ENCODE data around the gene GPR161. TPM values are rescaled to one million over a fixed set of nuclear protein-coding genes. Genes with fewer than 3 reads are reported as not detected.
"Not testable (repeated sequence)": the region's sequence is repeated elsewhere in the genome, so short reads cannot be mapped to it uniquely, and the experiment has no call there.

GPR161 gene
- total and polyA plus RNA-seq, 5 donors from 2014 or later = not detected

- H3K4me1 ChIP-seq (ENCODE audit: control insufficient read depth, insufficient read depth, low read length, poor library complexity, severe bottlenecking) = no peaks in the 10 kb centered on the region
- H3K27me3 Mint-ChIP-seq = peaks cover 35% of the 10 kb centered on the region
- ATAC-seq (ENCODE audit: low read depth in 2 of 2) (no peak), DNase-seq (no peak)
- H3K36me3 ChIP-seq (ENCODE audit: control insufficient read depth, insufficient read depth, low read length) = no peaks in the 10 kb centered on the region
- no peak overlapping the region for H3K27ac ChIP-seq (ENCODE audit: insufficient read depth, low read length, poor library complexity, severe bottlenecking)
- H3K36me3 Mint-ChIP-seq = no peaks in the 10 kb centered on the region
- no peak overlapping the region for H3K4me3 Mint-ChIP-seq
- H3K4me1 Mint-ChIP-seq = no peaks in the 10 kb centered on the region
- H3K27ac Mint-ChIP-seq = no peak overlapping the region
- peaks cover 6 to 34% (median 18%) of the 10 kb centered on the region in 7 donors for H3K9me3 Mint-ChIP-seq
- H3K4me3 ChIP-seq (ENCODE audit: low read depth, low read length) = no peak overlapping the region
- peaks cover 13% of the 10 kb centered on the region for H3K27me3 ChIP-seq (ENCODE audit: control insufficient read depth, insufficient read depth, low read length)
- H3K9me3 ChIP-seq (ENCODE audit: control insufficient read depth in 2 of 2, low read length in 2 of 2) = peaks cover 18 to 29% of the 10 kb centered on the region in 2 experiments
Measured at GRCh38 chr1:168159251-168159650, 22.5 kb upstream of the GPR161 start.

- Mint-ChIP-seq H3K27ac (no peak overlapping the region), H3K27me3 (peaks cover 30% of the 10 kb centered on the region), H3K4me3 (no peak overlapping the region), H3K36me3 (no peaks in the 10 kb centered on the region), H3K9me3 (peaks cover 6 to 34% (median 18%) of the 10 kb centered on the region in 7 donors), H3K4me1 (no peaks in the 10 kb centered on the region)
- Histone ChIP-seq H3K27me3 (ENCODE audit: control insufficient read depth, insufficient read depth, low read length) (peaks cover 10% of the 10 kb centered on the region), H3K4me1 (ENCODE audit: control insufficient read depth, insufficient read depth, low read length, poor library complexity, severe bottlenecking) (no peaks in the 10 kb centered on the region), H3K4me3 (ENCODE audit: low read depth, low read length) (no peak overlapping the region), H3K27ac (ENCODE audit: insufficient read depth, low read length, poor library complexity, severe bottlenecking) (no peak overlapping the region), H3K36me3 (ENCODE audit: control insufficient read depth, insufficient read depth, low read length) (no peaks in the 10 kb centered on the region), H3K9me3 (ENCODE audit: control insufficient read depth in 2 of 2, low read length in 2 of 2) (peaks cover 18 to 27% of the 10 kb centered on the region in 2 experiments)
- ATAC-seq (ENCODE audit: low read depth in 2 of 2) (no peak), DNase-seq (no peak)
Measured at GRCh38 chr1:168157638-168158037, 20.9 kb upstream of the GPR161 start.

GRCh38 chr1:168155910-168156309 is 19.2 kb upstream of the GPR161 start:
- Histone ChIP-seq H3K27ac (ENCODE audit: insufficient read depth, low read length, poor library complexity, severe bottlenecking) (no peak overlapping the region), H3K27me3 (ENCODE audit: control insufficient read depth, insufficient read depth, low read length) (peaks cover 8% of the 10 kb centered on the region), H3K9me3 (ENCODE audit: control insufficient read depth in 2 of 2, low read length in 2 of 2) (peaks cover 16 to 25% of the 10 kb centered on the region in 2 experiments), H3K4me1 (ENCODE audit: control insufficient read depth, insufficient read depth, low read length, poor library complexity, severe bottlenecking) (no peaks in the 10 kb centered on the region), H3K36me3 (ENCODE audit: control insufficient read depth, insufficient read depth, low read length) (no peaks in the 10 kb centered on the region), H3K4me3 (ENCODE audit: low read depth, low read length) (no peak overlapping the region)
- peaks cover 6 to 31% (median 18%) of the 10 kb centered on the region in 7 donors for H3K9me3 Mint-ChIP-seq
- peaks cover 24% of the 10 kb centered on the region for H3K27me3 Mint-ChIP-seq
- DNase-seq (no peak), ATAC-seq (ENCODE audit: low read depth in 2 of 2) (no peak)
- no peaks in the 10 kb centered on the region for H3K36me3 Mint-ChIP-seq
- no peak overlapping the region for H3K27ac Mint-ChIP-seq
- H3K4me3 Mint-ChIP-seq = no peak overlapping the region
- H3K4me1 Mint-ChIP-seq = no peaks in the 10 kb centered on the region

GRCh38 chr1:168154707-168155106 is 18.0 kb upstream of the GPR161 start:
- not testable (repeated sequence) for H3K4me3 Mint-ChIP-seq, H3K4me1 Mint-ChIP-seq
- peaks cover 24% of the 10 kb centered on the region for H3K27me3 Mint-ChIP-seq

GRCh38 chr1:168151935-168152334 is 15.2 kb upstream of the GPR161 start:
- Mint-ChIP-seq H3K4me1 (peaks cover 0 to 4% (median 2%) of the 10 kb centered on the region in 4 donors), H3K27ac (no peak overlapping the region), H3K4me3 (no peak overlapping the region), H3K27me3 (peaks cover 18% of the 10 kb centered on the region), H3K36me3 (no peaks in the 10 kb centered on the region), H3K9me3 (peaks cover 0 to 7% (median 2%) of the 10 kb centered on the region in 7 donors)
- DNase-seq (no peak), ATAC-seq (ENCODE audit: low read depth in 2 of 2) (no peak)
- Histone ChIP-seq H3K27me3 (ENCODE audit: control insufficient read depth, insufficient read depth, low read length) (no peaks in the 10 kb centered on the region), H3K27ac (ENCODE audit: insufficient read depth, low read length, poor library complexity, severe bottlenecking) (no peak overlapping the region), H3K4me1 (ENCODE audit: control insufficient read depth, insufficient read depth, low read length, poor library complexity, severe bottlenecking) (no peaks in the 10 kb centered on the region), H3K36me3 (ENCODE audit: control insufficient read depth, insufficient read depth, low read length) (no peaks in the 10 kb centered on the region), H3K4me3 (ENCODE audit: low read depth, low read length) (no peak overlapping the region), H3K9me3 (ENCODE audit: control insufficient read depth in 2 of 2, low read length in 2 of 2) (no peaks in the 10 kb centered on the region)

More at GRCh38 chr1:168154707-168155106, 18.0 kb upstream of the GPR161 start:
- H3K27ac ChIP-seq (ENCODE audit: insufficient read depth, low read length, poor library complexity, severe bottlenecking); H3K4me1 ChIP-seq (ENCODE audit: control insufficient read depth, insufficient read depth, low read length, poor library complexity, severe bottlenecking); H3K36me3 ChIP-seq (ENCODE audit: control insufficient read depth, insufficient read depth, low read length); H3K4me3 ChIP-seq (ENCODE audit: low read depth, low read length); H3K27ac Mint-ChIP-seq; ATAC-seq (ENCODE audit: low read depth in 2 of 2); H3K36me3 Mint-ChIP-seq; H3K27me3 ChIP-seq (ENCODE audit: control insufficient read depth, insufficient read depth, low read length); DNase-seq: not testable (repeated sequence)
- peaks cover 2 to 20% (median 11%) of the 10 kb centered on the region in 7 donors for H3K9me3 Mint-ChIP-seq
- peaks cover 4 to 17% of the 10 kb centered on the region in 2 experiments for H3K9me3 ChIP-seq (ENCODE audit: control insufficient read depth in 2 of 2, low read length in 2 of 2)

- Histone ChIP-seq H3K27ac (ENCODE audit: insufficient read depth, low read length, poor library complexity, severe bottlenecking) (no peak overlapping the region), H3K4me3 (ENCODE audit: low read depth, low read length) (no peak overlapping the region), H3K27me3 (ENCODE audit: control insufficient read depth, insufficient read depth, low read length) (no peaks in the 10 kb centered on the region), H3K4me1 (ENCODE audit: control insufficient read depth, insufficient read depth, low read length, poor library complexity, severe bottlenecking) (no peaks in the 10 kb centered on the region), H3K36me3 (ENCODE audit: control insufficient read depth, insufficient read depth, low read length) (no peaks in the 10 kb centered on the region), H3K9me3 (ENCODE audit: control insufficient read depth in 2 of 2, low read length in 2 of 2) (no peaks in the 10 kb centered on the region)
- DNase-seq (no peak), ATAC-seq (ENCODE audit: low read depth in 2 of 2) (no peak)
- Mint-ChIP-seq H3K4me1 (peaks cover 0 to 10% (median 5%) of the 10 kb centered on the region in 4 donors), H3K4me3 (peak overlapping the region in 1 of 4 donors; percentile 29), H3K27me3 (peaks cover 7% of the 10 kb centered on the region), H3K27ac (no peak overlapping the region), H3K36me3 (no peaks in the 10 kb centered on the region), H3K9me3 (peaks cover 0 to 4% (median 0%) of the 10 kb centered on the region in 7 donors)
Measured at GRCh38 chr1:168150283-168150682, 13.6 kb upstream of the GPR161 start.

- no peaks in the 10 kb centered on the region for H3K36me3 ChIP-seq (ENCODE audit: control insufficient read depth, insufficient read depth, low read length)
- H3K27ac ChIP-seq (ENCODE audit: insufficient read depth, low read length, poor library complexity, severe bottlenecking) = no peak overlapping the region
- H3K27ac Mint-ChIP-seq = peak overlapping the region in 1 of 3 donors; percentile 22
- H3K27me3 ChIP-seq (ENCODE audit: control insufficient read depth, insufficient read depth, low read length) = no peaks in the 10 kb centered on the region
- no peaks in the 10 kb centered on the region for H3K9me3 ChIP-seq (ENCODE audit: control insufficient read depth in 2 of 2, low read length in 2 of 2)
- peaks cover 0 to 13% (median 5%) of the 10 kb centered on the region in 4 donors for H3K4me1 Mint-ChIP-seq
- H3K9me3 Mint-ChIP-seq = no peaks in the 10 kb centered on the region
- no peaks in the 10 kb centered on the region for H3K36me3 Mint-ChIP-seq
- DNase-seq = peak in 1 of 3 donors; percentile 16
- no peak overlapping the region for H3K4me3 Mint-ChIP-seq
- no peak overlapping the region for H3K4me3 ChIP-seq (ENCODE audit: low read depth, low read length)
- H3K27me3 Mint-ChIP-seq = peaks cover 5% of the 10 kb centered on the region
- no peak for ATAC-seq (ENCODE audit: low read depth in 2 of 2)
- no peaks in the 10 kb centered on the region for H3K4me1 ChIP-seq (ENCODE audit: control insufficient read depth, insufficient read depth, low read length, poor library complexity, severe bottlenecking)
Measured at GRCh38 chr1:168148916-168149315, 12.2 kb upstream of the GPR161 start.

GRCh38 chr1:168146626-168147025 is 9.9 kb upstream of the GPR161 start:
- Mint-ChIP-seq H3K9me3 (no peaks in the 10 kb centered on the region), H3K4me1 (peaks cover 0 to 13% (median 5%) of the 10 kb centered on the region in 4 donors), H3K27me3 (peaks cover 14% of the 10 kb centered on the region), H3K4me3 (no peak overlapping the region), H3K36me3 (no peaks in the 10 kb centered on the region), H3K27ac (no peak overlapping the region)
- ATAC-seq (ENCODE audit: low read depth in 2 of 2) = no peak
- Histone ChIP-seq H3K9me3 (ENCODE audit: control insufficient read depth in 2 of 2, low read length in 2 of 2) (no peaks in the 10 kb centered on the region), H3K36me3 (ENCODE audit: control insufficient read depth, insufficient read depth, low read length) (no peaks in the 10 kb centered on the region), H3K27me3 (ENCODE audit: control insufficient read depth, insufficient read depth, low read length) (no peaks in the 10 kb centered on the region), H3K4me3 (ENCODE audit: low read depth, low read length) (no peak overlapping the region), H3K27ac (ENCODE audit: insufficient read depth, low read length, poor library complexity, severe bottlenecking) (no peak overlapping the region), H3K4me1 (ENCODE audit: control insufficient read depth, insufficient read depth, low read length, poor library complexity, severe bottlenecking) (no peaks in the 10 kb centered on the region)
- no peak for DNase-seq

Measured in CD4-positive, CD25-positive, alpha-beta regulatory T cell (primary cell).